GM19438 (cell line): ENCODE data around the gene WFIKKN2.

ENCODE experiments used
- ATAC-seq: cut with Tn5 transposase; IDR thresholded peaks from one replicate; pipeline ENCODE4 v1.9.1; 2021; ENCODE audit warnings: low read depth; ENCODE audit not compliant: unreplicated experiment

WFIKKN2 gene

GRCh38 chr17:50807675-50808074, 27.7 kb upstream of the WFIKKN2 start:
- ATAC-seq = no peak

- ATAC-seq = no peak
Measured at GRCh38 chr17:50808413-50808812, 27.0 kb upstream of the WFIKKN2 start.

- no peak for ATAC-seq
Measured at GRCh38 chr17:50808888-50809287, 26.5 kb upstream of the WFIKKN2 start.

DNA sequence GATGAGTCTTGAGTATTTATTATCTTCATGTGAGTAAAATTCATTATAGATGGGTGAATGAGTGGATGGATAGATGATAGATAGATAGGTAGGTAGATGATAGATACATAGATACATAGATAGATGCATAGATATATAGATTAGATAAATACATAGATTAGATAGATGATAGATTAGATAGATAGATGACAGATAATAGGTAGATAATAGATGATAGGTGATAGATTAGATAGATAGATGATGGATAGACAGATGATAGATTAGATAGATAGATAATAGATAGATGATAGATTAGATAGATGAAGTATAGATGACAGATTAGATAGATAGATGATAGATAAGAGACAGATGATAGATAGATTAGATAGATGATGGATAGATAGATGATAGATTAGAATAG, 21.8 kb upstream of the WFIKKN2 start:
- ATAC-seq = no peak

DNA sequence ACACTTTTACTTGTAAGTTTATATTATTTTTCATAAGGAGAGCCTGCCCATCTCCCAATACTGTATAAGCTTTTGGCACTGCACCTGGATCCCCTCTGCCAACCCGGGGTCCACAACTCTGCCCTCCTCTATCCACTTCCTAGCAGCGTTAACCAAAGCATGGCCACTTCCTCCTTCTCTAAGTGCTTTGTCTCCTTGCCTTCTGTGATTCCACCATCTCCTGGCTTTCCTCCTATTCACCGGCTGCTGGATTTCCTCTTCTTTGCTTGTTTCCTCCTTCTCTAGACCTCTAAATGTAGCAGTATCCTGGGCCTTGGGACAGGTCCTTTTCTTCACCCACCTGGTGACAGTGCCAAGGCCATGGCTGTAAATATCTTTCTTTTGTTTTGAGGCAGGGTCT, 20.0 kb upstream of the WFIKKN2 start:
- ATAC-seq = no peak

- ATAC-seq = no peak
Measured at GRCh38 chr17:50816271-50816670, 19.1 kb upstream of the WFIKKN2 start.

DNA sequence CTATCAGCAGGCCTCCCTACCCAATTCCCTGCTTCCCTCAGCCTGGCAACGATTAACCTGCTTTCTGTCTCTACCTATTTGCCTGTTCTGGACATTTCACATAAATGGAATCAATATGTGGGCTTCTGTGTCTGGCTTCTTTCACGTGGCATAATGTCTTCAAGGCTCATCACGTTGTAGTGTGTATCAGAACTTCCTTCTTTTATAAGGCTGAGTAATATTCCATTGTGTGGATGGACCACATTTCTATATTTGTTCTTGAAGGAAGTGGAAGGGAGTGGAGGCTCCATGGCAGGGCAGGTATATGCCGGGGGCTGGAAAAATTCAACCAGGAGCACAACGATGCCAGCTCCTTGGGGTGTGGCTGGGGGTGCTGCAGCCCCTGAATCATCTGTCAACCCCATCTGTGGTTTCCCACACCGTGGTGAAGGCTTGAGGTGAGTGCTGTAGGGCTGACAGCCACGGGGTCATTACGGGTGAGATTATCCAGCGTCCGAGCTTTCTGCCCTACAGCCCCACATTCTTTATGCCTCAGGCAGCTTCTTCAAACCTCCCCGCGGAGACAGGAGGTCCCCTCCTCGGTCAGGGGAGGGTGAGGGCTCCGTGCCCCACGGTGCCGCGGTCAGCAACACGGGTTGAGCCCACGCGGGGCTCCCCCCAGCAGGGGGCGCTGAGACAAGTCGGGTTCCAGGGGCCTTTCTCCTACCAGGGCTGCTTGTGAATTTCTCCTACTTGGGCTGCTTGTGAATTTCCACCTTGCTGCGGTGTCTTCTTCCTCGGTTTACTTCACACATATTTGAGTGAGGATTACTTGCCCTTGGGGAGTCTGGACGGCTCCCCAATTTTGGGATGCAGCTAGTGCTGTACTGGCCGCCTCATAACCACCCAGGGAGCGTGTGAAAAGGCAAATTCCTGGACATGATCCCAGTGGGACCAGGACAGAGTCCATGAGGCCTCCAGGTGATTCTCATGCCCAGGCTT, 18.3 kb upstream of the WFIKKN2 start:
- no peak for ATAC-seq

GRCh38 chr17:50817838-50818237, 17.5 kb upstream of the WFIKKN2 start:
- no peak for ATAC-seq

DNA sequence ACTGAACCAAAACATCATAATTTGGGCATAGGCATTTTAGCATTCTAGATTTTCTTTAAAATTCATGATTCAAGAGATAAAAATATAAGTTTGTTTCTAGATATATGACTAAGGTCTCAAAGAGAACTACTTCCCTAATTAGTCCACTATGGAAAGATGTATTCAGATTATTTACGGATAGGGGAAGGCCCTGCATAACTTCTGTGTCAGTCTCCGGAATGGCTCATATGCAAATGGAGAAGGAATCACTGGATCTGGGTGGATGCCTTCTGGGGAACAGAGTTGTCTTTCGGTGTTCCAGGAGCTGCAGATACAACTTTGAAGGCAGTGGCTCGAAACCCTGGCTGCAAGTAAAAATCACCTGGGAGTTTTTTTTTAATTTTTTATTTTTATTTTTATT, 17.1 kb upstream of the WFIKKN2 start:
- ATAC-seq = no peak

GRCh38 chr17:50818921-50819657, 16.3 kb upstream of the WFIKKN2 start:
- ATAC-seq = no peak

DNA sequence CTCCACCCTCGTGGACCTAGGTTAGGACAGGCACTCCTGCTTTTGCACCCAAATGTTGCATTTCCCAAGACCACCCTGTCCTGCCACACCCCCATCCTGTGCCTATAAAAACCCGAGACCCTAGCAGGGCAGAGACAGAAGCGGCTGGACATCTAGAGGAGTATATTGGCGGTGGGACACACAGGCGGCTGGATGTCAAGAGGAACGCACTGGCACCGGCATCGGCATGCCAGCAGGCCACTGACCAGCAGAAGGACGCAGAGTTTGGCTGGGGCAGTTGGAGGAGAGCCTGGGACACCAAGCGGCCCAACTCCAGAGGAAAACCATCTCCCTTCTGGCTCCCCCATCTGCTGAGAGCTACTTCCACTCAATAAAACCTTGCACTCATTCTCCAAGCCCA, 14.7 kb upstream of the WFIKKN2 start:
- ATAC-seq = no peak

GRCh38 chr17:50822550-50822949, 12.8 kb upstream of the WFIKKN2 start:
- no peak for ATAC-seq

GRCh38 chr17:50824429-50824828, 11.0 kb upstream of the WFIKKN2 start:
- ATAC-seq = no peak

GRCh38 chr17:50825188-50825587, 10.2 kb upstream of the WFIKKN2 start:
- no peak for ATAC-seq

DNA sequence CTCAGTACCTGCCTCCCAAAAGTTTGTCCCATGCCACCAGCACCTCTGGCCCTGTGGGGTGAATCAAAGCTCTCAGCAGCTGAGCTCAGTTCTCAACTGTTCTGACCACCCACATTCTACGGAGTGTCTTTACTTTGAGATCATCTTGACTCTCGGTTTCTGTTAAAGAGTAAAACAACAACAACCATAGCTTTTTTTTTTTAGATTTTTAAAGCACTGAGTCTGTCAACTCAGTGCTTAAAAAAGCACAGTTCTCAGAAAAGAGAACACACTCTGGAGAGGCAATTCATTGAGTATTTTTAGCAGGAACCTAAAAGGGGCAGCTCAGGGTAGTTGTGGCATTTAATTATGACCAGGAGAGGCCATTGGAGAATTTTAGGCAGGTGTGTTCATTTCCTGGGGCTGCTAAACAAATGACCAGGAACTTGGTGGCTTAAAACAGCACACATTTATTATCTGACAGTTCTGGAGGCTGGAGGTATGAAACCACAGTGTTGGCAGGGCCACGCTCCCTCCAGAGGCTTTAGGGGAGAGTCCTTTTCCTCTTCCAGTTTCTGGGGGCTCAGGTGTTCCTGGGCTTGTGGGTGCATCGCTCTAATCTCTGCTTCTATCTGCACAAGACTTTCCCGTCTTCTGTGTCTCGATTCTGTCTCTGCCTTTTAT, 6.7 kb upstream of the WFIKKN2 start:
- ATAC-seq = peak; percentile 57

GRCh38 chr17:50829332-50829731, 6.1 kb upstream of the WFIKKN2 start:
- ATAC-seq = no peak

- no peak for ATAC-seq
Measured at GRCh38 chr17:50830352-50830751, 5.0 kb upstream of the WFIKKN2 start.

DNA sequence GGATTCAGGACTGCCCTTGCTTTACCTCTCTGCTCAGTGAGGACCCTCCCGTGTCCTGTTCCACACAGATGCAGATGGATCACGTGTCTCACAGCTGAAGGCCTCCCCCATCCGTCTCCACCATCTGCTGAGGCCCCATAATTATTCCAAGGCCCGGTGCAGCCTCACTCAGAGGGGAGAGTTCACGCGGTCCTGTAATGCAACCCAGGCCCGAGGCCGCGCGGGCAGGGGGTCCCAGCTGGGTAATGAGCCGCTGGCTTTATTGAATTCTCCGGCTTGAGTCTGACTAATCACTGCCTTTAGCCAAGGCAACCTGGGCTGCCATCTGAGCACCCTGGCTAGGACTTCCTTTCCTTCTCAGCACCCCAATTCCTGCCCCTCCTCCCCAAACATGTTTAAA, 4.4 kb upstream of the WFIKKN2 start:
- no peak for ATAC-seq

GRCh38 chr17:50831471-50831928, 3.9 kb upstream of the WFIKKN2 start:
- no peak for ATAC-seq

GRCh38 chr17:50832267-50832863, 3.0 kb upstream of the WFIKKN2 start:
- ATAC-seq = no peak
